HG03565 (cell line): ENCODE data around the gene CPA2.
"Not testable (repeated sequence)": the region's sequence is repeated elsewhere in the genome, so short reads cannot be mapped to it uniquely, and the experiment has no call there.

Experiments
- ATAC-seq: cut with Tn5 transposase; IDR thresholded peaks from one replicate; pipeline ENCODE4 v1.9.1; 2021; ENCODE audit warnings: mild to moderate bottlenecking, moderate library complexity; ENCODE audit not compliant: unreplicated experiment

The CPA2 gene

DNA sequence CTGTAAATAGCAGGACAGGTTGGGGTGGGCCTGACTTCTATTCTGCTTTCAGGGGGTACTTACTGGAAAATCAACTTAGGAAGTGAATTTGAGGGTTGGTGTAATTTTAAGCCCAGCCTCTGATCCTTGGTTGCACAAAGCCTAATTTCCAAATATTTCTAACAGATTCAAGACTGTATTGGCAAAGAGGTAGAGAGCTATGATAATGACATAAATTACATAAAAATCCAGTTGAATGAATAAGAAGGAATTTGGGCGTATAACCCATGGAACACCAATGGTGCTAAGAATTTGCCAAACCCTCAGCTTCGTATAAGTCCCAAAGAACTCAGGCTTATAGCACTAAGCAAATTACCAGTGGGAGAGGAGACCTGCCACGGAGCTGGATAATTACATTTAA is 38.2 kb downstream of the CPA2 start:
- no peak for ATAC-seq

DNA sequence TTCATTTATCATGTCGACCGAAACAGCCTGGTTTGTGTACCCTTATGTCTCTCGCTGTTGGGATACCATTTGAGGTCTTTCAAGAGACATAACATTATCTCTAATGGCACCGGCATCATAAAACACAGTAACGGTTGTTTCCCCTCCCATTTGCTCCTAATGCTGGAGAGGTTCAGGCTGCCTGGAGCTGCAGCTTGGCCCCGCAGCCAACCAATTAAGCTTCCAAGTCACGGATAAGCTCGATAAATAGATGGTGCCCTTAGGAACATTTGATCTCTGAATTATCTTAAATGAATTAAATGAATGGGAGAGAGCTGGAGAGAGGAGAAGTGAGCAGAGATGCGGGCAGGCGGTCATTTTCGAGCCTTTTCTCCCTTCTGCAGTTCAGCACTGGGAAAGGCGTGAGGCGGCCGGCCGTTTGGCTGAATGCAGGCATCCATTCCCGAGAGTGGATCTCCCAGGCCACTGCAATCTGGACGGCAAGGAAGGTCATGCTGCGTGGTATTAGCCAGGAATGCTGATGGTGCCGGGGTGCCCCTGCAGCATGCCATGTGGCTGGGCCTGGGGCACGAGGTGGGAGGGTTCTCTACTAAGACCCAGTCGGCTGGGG is 38.9 kb downstream of the CPA2 start:
- no peak for ATAC-seq

DNA sequence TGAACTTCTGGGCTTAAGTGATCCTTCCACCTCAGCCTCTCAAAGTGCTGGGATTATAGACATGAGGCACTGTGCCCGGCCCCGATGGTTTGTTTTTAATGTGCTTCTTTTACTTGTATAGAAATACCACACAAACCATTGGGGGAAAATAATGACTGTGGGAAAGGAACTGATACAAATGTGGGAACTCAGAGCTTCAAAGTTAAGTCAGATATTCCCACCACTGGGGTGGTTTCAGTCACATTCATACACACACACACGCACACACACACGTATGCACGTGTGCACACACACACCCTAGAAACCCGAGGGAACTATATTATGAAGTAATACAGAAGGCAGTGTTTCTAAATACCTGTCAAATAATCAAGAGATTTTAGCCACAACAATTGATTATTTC is 43.3 kb downstream of the CPA2 start:
- ATAC-seq: no peak

DNA sequence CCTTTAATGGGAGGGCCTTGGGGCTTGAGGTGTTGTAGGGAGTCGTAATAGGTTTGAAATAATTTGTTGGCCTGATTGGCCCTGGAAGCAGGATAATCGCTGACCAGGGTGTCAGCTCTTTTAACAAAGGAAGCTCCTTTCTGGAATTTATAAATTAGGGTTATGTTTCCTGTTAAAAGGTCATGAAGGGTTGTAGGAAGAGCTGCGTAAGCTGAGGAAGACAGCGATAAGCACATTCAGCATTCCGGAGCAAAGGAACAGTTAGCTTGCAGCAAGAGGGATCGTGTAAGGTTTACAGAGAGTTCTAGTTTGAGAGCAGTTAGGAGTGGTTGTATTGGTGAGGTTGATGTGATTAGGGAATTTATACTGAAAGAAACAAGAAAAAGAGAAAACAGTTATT is 47.6 kb downstream of the CPA2 start:
- no peak for ATAC-seq

DNA sequence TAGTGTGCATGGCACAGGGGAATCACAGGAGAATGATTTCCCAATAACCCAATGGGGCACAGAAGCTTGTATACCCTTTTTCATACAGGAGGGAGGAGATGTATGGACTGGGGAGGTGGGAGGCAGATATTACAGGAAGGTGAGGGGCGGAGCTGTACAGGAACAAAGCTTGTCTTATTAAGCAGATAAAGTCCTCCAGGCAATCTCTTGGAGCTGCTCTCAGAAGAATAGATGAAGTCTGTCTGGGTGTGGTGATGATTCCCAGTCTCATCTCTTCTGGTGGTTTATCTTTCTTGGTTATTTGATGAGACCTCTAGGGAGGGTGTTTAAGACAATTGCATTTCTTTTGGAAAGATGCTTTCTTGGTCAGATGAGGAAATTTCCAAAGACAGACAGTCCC is 52.9 kb downstream of the CPA2 start:
- no peak for ATAC-seq

DNA sequence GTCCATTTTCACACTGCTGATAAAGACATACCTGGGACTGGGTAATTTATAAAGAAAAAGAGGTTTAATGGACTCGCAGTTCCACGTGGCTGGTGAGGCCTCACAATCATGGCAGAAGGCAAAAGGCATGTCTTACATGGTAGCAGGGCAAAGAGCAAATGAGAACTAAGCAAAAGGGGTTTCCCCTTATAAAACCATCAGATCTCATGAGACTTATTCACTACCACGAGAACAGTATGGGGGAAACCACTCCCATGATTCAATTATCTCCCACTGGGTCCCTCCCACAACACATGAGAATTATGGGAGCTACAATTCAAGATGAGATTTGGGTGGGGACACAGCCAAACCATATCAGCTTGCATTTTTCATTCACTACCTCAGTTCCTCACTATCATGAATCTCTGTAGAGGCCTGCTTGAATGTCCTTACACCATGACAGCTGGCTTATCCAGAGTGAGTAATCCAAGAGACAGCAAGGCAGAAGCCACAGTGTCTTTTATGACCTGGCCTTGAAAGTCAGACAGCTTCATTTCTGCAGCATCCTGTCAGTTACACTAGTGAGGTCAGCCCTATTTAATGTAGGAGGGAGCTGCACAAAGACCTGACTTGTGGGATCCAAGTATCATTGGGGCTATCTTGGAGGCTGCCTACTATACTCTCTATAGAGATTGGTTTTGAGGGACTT is 55.0 kb downstream of the CPA2 start:
- not testable (repeated sequence) for ATAC-seq

DNA sequence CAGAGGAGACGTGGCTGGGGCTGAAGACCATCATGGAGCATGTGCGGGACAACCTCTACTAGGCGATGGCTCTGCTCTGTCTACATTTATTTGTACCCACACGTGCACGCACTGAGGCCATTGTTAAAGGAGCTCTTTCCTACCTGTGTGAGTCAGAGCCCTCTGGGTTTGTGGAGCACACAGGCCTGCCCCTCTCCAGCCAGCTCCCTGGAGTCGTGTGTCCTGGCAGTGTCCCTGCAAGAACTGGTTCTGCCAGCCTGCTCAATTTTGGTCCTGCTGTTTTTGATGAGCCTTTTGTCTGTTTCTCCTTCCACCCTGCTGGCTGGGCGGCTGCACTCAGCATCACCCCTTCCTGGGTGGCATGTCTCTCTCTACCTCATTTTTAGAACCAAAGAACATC is 56.0 kb downstream of the CPA2 start:
- ATAC-seq: no peak

DNA sequence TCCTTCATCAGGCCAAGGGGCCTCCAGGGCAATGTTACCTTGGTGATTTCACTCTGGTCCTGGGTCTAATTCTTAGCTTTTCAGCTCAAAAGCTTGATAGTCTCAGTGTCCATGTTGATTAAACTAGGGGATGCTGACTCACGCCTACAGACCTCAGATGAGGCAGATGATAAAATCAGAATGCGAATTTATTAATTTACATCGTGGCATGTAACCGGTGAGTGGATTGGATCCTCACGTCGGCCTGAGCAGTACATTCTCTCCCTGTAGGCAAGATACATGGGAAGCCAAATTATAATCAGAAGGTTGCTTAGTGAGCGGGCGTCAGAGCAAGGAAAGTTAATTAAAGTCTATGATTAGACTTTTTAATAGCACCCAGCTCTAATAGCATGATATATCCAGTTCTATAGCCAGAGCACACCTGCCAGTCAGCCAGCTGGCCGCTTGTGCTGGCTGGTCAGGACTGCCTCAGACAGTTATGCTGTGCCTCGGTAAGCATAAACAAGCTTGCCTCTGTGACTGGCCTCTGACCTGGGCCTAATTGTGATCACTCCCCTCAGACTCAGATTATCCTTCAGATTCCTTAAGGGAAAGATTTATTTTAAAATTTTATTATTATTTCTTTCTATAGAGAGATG is 57.8 kb downstream of the CPA2 start:
- no peak for ATAC-seq

DNA sequence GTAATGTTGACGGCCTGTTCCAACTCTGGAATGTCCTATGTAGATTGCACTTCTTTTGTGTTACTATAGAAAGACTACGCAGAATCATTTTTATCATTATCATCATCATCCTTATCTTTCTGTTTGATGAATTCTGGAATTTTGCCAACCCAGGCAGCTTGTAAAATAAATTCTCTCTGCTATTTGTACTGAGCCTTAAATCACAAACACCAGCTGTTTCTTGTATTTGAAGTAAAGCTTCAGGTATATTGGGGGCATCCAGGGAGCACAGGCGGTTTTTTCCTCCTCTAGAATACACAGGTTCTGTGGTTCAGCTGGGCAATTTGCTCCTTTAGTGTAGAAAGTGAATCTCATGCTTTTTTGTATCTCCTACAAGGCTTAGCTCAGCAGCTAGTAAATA is 63.0 kb downstream of the CPA2 start:
- ATAC-seq: no peak

DNA sequence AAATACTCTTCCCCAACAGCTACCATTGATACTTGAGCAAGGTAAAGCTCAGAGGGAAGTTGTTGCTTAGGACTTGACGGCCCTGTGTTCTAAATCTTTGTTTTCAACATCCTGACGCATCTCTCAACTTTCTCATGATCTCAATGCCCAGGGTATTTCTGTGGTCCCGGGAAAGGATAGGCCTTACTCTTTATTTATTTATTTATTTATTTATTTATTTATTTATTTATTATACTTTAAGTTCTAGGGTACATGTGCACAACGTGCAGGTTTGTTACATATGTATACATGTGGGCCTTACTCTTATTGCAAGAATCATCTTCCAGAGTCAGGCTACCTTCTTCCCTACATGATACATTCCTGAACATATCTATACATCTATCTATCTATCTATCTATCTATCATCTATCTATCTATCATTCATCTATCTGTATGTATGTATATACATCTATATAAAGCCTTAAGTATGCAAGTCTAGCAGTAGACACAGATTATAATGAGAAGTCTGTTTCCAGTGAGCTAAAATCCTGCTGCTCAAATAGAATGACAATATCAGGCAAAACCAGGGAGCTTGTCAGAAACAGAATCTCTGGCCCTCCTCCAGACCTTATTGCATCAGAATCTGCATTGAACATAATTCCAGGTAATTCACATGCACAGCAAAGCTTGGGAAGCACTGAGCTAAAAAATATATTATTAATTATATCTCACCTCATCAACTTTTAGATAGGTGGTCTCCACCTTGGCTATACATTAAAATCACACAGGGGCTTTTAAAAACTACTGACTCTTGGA is 65.8 kb downstream of the CPA2 start:
- ATAC-seq: no peak

DNA sequence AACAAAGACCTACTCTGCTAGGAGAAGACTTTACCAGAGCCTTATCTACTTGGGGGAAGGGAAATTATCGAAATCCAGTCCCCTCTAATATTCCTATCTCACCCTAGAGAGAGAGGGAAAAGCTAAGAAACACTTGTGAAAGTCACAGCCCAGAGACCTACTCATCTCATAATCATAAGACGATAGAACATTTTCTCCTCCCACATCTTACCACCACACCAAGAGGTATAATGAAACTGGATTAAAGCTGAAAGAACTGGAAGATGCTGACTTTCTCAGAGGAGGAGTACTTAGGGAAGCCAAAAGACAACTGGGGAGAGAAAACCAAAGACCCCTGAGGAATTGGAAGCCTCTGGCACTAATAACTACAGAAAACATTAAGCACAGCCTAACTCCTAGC is 67.2 kb downstream of the CPA2 start:
- ATAC-seq: no peak

DNA sequence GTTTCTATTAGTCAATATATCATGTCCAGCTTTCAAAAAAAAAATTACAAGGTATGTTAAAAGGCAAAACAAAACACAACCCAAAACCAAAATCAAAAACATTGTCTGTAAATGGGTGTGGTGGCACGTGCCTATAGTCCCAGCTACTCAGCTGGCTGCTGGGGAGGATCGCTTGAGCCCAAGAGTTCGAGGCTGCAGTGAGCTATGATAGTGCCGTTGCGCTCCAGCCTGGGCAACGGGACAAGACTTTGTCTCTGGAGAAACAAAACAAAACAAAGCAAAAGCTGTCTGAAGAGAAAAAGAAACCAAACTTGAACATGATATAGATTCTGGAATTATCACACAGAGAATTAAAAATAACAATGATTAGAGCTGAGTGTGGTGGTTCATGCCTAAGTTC is 67.6 kb downstream of the CPA2 start:
- no peak for ATAC-seq

DNA sequence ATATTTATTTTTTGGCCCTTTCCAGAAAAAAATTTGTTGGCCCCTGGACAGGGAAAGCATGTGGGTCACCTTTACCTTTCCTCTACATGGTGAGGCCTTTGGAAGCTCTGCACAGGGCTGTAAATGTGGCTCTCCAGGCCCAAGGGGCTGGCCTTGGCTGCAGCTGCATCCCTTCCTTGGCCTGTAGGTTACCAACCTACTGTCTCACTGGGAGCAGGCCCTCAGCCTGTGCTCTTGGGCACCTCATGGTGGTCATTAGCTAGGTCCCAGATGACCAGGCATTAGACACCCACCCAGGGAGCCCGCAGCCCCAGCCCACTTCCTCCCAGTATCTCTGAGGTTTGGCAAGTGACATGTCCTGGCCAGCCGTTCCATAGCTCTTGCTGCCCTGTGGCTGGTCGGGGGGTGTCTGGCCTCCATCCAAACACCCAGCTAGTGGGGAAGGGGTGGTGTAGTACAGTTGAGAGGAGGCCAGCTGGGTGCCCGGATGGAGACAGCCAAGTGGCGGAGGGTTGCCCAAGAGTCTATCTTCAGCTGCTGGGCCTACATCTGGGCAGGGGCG is 70.8 kb downstream of the CPA2 start:
- no peak for ATAC-seq

DNA sequence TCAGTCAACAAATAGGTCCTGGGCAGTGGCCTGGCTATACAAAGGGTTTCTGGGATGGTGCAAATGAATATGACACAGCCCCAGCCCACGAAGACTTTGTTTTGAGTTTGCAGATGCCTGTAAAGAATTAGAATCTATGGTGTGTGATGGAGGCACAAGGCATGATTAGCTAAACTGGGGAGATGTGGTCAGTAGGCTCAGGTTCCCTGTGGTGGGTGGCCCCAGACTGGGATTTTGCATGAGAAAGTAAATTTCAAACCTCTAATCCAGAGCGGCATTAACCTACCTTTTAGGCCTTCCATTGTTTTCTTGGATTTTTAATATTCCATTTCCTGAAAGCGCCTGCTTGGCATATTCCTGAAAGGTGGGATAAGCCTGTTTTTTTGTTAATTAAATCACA is 71.6 kb downstream of the CPA2 start:
- ATAC-seq: no peak
